Stimulated activated CD4-positive, alpha-beta T cell treated with anti-CD3 and anti-CD28 coated beads, Interleukin-4, amount 100 ng/mL, for 1 hour (primary cell): ENCODE measurements around the gene UVRAG.

Experiments used
- DNase-seq: peaks from one replicate; pipeline ENCODE4 v3.0.0-alpha.2; 2020

The UVRAG gene

DNA sequence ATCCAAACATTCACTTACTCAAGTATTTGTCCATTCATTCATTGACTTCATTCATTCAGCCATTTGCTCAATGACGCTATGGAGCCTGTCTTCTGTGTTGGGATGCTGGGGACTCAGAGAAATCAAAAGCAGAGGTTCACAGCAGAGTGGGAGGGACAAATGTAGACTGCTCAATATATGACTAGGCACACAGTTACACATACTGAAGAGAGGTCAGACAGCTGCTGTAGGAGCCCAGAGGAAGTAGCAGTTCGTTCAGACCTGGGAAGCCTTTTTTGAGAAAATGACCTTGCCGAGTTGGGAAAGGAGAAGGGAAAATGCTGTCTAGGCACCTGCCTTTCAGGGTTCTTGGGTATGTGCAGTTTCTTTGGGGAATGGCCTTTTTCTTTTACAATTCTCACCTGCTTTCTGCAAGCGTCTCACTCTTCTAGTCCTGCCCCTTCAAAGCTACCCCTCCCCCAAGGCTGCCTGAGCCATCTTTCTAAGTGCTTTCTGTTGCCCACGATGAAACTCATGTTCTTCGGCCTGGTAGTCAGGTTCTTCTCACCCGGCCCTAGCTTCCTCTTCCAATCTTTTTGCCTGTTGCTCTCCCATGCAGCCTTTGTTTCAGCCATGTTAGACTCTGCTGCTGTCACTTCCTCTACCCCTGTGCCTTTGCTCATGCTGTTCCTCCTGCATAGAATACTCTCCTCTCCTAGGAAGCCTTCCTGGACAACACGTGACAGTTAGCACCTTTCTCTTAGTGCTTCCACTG lies 4.2 kb upstream of the UVRAG start:
- no peak for DNase-seq

DNA sequence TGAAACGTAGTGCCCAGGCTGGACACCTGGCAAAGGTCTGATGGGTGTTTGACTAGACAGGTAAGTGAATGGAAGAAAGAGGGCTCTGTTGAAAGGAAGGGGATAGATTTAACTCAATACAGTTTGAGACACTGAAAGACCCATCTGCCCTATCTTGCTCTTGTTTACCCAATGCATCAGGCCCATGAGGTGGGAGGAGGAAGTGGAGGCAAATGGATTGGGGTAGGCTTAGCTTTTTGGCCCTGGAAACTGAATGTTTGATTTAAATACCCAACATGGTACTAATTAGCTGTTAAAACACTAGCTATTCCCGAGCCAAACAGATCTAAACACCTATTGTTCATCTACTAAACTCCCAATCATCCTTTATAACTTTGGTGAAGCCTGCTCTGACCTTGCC lies 3.5 kb upstream of the UVRAG start:
- no peak for DNase-seq

GRCh38 chr11:75812542-75813040 lies 2.4 kb upstream of the UVRAG start:
- no peak for DNase-seq

DNA sequence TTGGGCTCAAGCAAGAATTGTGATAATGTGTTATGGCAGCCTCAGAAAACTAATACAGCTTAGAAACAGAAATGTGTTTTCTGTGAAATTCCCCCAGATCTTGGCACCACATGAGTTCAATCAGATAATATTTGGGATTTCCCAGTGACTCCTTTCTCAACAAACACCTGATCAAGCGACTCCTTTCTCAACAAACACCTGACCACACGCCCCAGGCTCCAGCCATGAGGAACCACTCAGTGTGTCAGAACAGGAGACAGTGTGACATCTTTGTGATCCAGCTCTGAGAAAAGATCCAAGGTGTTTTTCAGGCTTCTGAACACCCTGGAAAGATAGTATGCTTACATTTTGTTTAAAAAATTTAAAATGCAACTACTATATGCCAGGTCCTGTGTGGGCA lies 1.9 kb upstream of the UVRAG start:
- no peak for DNase-seq

GRCh38 chr11:75813622-75814039 lies 1.4 kb upstream of the UVRAG start:
- DNase-seq: no peak

DNA sequence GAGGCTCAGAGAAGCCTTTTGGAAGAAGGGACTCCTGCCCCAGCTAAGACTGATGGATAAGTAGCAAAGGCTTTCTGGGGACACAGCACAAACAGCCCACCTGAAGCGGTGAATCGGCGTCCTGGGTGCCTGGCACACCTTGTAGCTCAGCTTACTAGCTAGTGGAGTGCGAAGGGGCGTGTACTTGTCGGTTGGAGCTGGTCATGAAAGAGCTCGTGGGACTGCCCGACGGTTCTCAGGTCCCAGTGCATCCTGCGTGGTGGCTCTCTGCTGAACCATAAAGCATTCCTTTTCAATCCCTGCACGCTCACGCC lies 690 bp upstream of the UVRAG start:
- DNase-seq: no peak

DNA sequence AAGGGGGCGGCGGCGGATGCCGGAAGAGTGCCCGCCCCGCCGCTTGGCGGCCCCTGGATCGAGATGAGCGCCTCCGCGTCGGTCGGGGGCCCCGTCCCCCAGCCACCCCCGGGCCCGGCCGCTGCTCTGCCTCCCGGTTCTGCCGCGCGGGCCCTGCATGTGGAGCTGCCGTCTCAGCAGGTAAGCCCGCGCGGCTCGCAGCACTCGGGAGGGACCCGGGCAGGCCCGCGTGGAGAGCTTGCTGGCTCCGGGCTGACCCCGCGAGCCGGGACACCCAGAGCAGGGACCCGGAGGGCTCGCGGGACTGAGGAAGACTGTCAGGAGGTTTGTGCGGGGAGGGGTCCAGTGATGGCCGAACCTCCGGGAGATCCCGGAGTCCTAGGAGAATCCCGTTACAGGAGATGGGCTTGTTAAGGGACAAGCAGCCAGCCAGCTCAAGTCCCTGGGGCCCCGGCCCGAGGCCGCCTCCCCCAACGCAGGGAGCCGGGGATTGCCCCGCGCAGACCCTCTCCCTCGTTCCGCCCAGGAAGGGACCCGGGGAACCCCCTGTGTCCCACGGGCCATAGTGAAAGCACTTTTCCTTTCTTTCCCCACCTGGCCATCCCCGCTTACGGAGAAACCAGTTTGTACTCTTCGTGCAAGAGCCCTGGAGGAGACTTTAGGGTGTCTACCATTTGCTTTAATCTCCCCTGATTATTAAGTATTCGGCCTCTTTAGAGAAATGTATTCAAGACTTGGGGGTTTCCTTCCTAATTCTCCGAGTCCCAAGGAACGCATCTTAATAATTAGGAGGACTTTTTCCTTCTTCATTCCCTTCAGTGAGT lies 547 bp downstream of the UVRAG start:
- DNase-seq: peak; percentile 43

GRCh38 chr11:75816561-75817239 lies 1.7 kb downstream of the UVRAG start:
- no peak for DNase-seq

- DNase-seq: no peak
Observed at GRCh38 chr11:75820645-75821044, 5.6 kb downstream of the UVRAG start.

DNA sequence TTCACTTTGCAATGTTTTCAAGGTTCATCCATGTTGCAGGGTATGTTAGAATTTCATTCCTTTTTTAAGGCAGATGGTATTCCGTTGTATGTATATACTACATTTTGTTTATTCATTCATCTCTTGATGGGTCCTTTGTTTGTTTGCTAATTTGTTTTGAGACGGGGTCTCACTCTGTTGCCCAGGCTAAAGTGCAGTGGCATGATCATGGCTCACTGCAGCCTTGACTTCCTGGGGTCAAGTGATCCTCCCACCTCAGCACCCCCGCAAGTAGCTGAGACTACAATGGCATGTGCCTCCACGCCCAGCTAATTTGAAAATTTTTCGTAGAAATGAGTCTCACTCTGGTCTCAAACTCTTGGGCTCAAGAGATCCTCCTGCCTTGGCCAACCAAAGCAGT lies 6.2 kb downstream of the UVRAG start:
- no peak for DNase-seq

GRCh38 chr11:75822541-75822940 lies 7.5 kb downstream of the UVRAG start:
- no peak for DNase-seq

GRCh38 chr11:75823415-75823814 lies 8.4 kb downstream of the UVRAG start:
- no peak for DNase-seq

GRCh38 chr11:75823946-75824345 lies 8.9 kb downstream of the UVRAG start:
- no peak for DNase-seq

DNA sequence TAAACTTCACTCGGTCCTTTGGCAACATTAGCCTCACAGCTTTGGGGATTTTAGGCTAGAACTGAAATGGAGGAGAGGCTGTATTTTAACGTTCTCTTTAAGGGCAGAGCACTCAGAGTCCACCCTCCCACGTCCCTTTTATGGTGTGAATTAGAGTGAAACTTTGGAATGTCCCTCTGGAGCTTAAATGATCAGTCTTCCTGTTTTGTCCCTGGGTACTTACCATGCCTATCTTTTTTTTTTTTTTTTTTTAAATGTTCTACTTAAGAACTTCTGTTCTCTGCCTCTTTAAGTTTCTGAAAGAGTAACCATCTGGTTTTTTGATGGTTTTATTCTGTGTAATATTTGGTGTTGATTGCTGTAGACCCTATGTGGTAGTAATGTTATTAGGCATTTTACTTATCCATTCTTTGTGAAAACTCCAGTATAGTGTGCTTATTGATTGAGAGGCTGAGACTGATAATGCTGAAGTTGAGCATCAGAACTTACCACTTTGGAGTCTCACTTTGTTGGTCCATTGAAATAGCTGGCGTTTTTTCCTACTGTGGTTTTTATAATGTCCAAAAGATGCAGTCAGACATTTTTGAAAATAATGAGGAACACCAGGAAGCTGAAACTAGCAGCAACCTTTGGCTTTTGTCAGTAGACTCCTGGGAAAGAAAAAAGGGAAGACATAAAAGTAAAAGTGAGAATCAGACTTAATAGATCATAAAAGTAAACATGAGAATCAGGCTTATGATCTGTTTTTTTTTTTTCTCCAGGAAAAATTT lies 11.6 kb downstream of the UVRAG start:
- DNase-seq: no peak

DNA sequence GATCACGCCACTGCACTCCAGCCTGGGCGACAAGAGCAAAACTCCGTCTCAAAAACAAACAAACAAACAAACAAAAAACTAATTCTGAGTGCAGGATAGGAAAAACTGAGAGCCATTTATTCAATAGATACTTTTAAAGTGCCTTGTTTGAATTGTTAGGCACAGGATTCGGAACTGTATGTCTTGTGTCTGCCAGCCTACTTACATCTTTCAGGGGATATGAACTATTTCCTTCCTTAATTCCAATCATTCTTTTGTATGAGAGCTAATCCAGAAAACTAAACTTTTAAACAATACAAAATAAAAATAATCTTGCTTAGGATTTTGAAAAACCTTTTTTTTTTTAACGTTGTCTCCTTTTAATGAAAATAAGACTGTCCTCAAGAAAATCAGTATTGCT lies 12.6 kb downstream of the UVRAG start:
- DNase-seq: no peak

DNA sequence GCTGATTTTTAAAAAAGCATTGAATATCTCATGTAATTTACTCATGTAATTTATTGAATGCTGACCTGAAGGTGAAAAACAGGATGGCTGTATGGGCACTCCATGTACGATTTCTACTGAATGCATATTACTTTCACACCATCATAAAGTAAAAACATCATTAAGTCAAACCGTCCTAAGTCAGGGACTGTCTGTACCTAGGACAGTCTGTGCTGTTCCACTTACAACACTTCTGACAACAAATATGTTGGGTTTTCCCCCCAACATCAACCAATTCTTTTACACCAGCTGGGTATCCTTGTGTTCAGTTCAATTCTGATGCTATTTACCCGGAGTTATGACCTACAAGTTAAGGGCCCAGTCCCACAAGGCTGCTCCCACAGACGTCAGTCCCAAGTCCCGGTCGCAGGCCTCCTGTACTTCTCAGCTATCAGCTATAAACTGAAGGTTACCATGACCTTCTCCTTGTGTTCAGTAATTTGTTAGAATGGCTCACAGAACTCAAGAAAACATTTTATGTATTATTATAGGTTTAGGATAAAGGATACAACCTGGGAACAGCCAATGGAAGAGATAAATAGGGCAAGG lies 17.0 kb downstream of the UVRAG start:
- DNase-seq: no peak

GRCh38 chr11:75834728-75835127 lies 19.7 kb downstream of the UVRAG start:
- no peak for DNase-seq

DNA sequence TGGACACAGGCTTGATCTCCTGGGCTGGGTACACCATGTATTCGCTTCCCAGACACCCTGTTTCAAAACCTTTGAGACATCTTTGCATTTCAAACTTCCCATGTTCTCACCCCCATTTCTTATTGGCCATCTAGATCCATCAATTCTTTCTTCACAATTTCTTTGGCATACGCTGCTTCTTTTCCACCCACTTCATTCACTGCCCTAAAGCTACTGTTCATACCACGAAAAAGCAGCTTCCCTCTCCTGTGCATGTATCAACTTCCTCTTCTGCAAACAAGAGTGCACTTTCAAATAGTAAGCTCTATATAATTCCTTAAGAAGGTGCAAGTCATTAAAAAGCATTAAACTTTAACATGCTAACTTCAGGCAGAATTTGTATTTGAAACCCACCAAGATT lies 21.4 kb downstream of the UVRAG start:
- DNase-seq: no peak

DNA sequence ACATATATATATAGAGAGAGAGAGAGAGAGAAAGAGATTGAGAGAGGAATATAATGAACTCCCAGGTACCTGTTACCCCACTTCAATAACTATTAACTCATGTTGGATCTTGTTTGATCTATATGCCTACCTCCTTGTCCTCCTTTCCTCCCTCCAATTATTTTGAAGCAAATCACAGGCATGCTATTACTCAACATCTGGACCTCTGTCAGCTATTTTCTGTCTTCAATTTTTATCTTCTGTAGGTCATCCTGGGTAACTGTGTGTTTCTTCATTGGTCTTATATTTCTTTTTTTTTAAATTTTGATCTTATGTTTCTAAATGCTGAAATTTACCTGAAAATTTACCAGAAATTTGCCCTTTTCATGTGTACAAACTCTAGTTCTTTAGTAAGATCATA lies 24.8 kb downstream of the UVRAG start:
- DNase-seq: no peak

GRCh38 chr11:75840522-75840921 lies 25.5 kb downstream of the UVRAG start:
- DNase-seq: no peak

- DNase-seq: no peak
Observed at GRCh38 chr11:75841739-75842138, 26.7 kb downstream of the UVRAG start.

DNA sequence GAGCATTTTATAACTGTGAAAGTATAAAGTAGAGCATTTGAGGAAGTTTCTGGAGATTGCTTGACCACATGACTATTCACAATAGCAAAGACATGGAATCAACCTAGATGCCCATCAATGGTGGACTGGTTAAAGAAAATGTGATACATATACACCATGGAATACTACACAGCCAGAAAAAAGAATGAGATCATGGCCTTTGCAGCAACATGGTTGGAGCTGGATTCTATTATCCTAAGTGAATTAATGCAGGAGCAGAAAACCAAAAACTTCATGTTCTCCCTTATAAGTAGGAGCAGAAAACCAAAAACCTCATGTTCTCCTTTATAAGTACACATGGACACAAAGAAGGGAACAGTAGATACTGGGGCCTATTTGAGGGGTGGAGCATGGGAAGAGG lies 30.3 kb downstream of the UVRAG start:
- no peak for DNase-seq

DNA sequence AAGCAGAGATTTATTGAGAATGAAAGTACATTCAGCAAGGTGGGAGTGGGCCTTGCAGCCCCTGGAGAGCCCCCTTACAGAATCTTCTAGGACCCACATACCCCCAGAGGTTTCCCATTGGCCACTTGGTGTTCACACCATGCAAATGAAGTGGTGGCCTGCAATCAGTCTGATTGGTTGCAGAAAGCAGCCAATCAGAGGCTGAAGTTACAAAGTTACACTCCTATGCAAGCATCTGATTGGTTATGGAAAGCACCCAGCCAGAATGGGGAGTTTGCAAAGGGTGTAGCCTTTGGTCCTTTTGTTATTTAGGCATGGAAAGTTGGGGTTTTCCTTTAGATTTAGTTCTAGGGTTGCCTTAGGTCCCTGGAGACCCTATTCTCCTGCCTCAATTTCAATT lies 34.9 kb downstream of the UVRAG start:
- DNase-seq: no peak
